Liver (tissue), 9 donors: ENCODE results near the gene PSMB9. TPM values are rescaled to one million over a fixed set of nuclear protein-coding genes. Genes with fewer than 3 reads are reported as not detected.

Source experiments
- DNase-seq: peaks from one replicate; pipeline ENCODE4 v3.0.0-alpha.2; 2017; ENCODE audit warnings: low spot score
- H3K27ac ChIP-seq, 2 donors: one replicate each; pipeline ENCODE4 v1.7.0; 2013; ENCODE audit warnings: inconsistent platforms in 2 of 2, low read length in 2 of 2, control low read depth in 1 of 2, low read depth in 1 of 2, mild to moderate bottlenecking in 1 of 2
- H3K27me3 ChIP-seq, 4 donors: one replicate each; pipeline versions ENCODE4 v1.6.1 to v1.7.0; 2013; ENCODE audit warnings: low read length in 3 of 4, inconsistent platforms in 1 of 4, mild to moderate bottlenecking in 1 of 4, moderate library complexity in 1 of 4; ENCODE audit not compliant: control insufficient read depth in 4 of 4, insufficient read depth in 4 of 4
- H3K36me3 ChIP-seq, 4 donors: one replicate each; pipeline versions ENCODE4 v1.6.1 to v1.7.0; 2013; ENCODE audit warnings: low read length in 3 of 4, mild to moderate bottlenecking in 3 of 4, low read depth in 1 of 4, moderate library complexity in 1 of 4; ENCODE audit not compliant: control insufficient read depth in 4 of 4, insufficient read depth in 3 of 4
- H3K4me1 ChIP-seq, 4 donors: one replicate each; pipeline versions ENCODE4 v1.6.1 to v1.7.0; 2013; ENCODE audit warnings: low read length in 3 of 4, mild to moderate bottlenecking in 3 of 4, moderate library complexity in 1 of 4; ENCODE audit not compliant: control insufficient read depth in 4 of 4, insufficient read depth in 4 of 4
- H3K4me3 ChIP-seq, 3 donors: one replicate each; pipeline versions ENCODE4 v1.6.1 to v1.7.0; 2013; ENCODE audit warnings: low read length in 3 of 3, control low read depth in 1 of 3, low read depth in 1 of 3, mild to moderate bottlenecking in 1 of 3
- H3K9ac ChIP-seq, 2 donors: one replicate each; pipeline ENCODE4 v1.7.0; 2013; ENCODE audit warnings: low read length in 2 of 2, mild to moderate bottlenecking in 2 of 2, moderate library complexity in 2 of 2, control low read depth in 1 of 2, low read depth in 1 of 2
- H3K9me3 ChIP-seq, 4 donors: one replicate each; pipeline versions ENCODE4 v1.6.1 to v1.7.0; 2013; ENCODE audit warnings: low read length in 3 of 4; ENCODE audit not compliant: control insufficient read depth in 4 of 4
- ATF3 ChIP-seq: IDR thresholded peaks from 2 replicates; pipeline ENCODE4 v1.6.1; 2016; ENCODE audit warnings: antibody characterized with exemption
- EGR1 ChIP-seq, 2 donors: IDR thresholded peaks; 2 replicates each; pipeline ENCODE4 v1.6.1; 2016 to 2018; ENCODE audit warnings: antibody characterized with exemption in 2 of 2, low read depth in 2 of 2
- FOXA1 ChIP-seq: IDR thresholded peaks from 2 replicates; pipeline ENCODE4 v1.6.1; 2016; ENCODE audit warnings: antibody characterized with exemption
- FOXA2 ChIP-seq: IDR thresholded peaks from 2 replicates; pipeline ENCODE4 v1.6.1; 2016; ENCODE audit warnings: antibody characterized with exemption
- GABPA ChIP-seq, 2 donors: IDR thresholded peaks in 1 of 2; conservative IDR thresholded peaks in 1 of 2; 2 replicates each; pipeline ENCODE4 v1.6.1; 2016; ENCODE audit warnings: antibody characterized with exemption in 2 of 2, mild to moderate bottlenecking in 1 of 2, moderate library complexity in 1 of 2
- HNF4A ChIP-seq, 2 donors: conservative IDR thresholded peaks; 2 replicates each; pipeline ENCODE4 v1.6.1; 2016; ENCODE audit warnings: antibody characterized with exemption in 2 of 2, mild to moderate bottlenecking in 2 of 2
- HNF4G ChIP-seq: IDR thresholded peaks from 2 replicates; pipeline ENCODE4 v1.6.1; 2016; ENCODE audit warnings: antibody characterized with exemption
- JUND ChIP-seq, 2 donors: IDR thresholded peaks; 2 replicates each; pipeline ENCODE4 v1.6.1; 2016; ENCODE audit warnings: antibody characterized with exemption in 2 of 2
- MAX ChIP-seq: IDR thresholded peaks from 2 replicates; pipeline ENCODE4 v1.6.1; 2016; ENCODE audit warnings: antibody characterized with exemption
- NR2F2 ChIP-seq: IDR thresholded peaks from 2 replicates; pipeline ENCODE4 v1.6.1; 2016; ENCODE audit warnings: antibody characterized with exemption
- RAD21 ChIP-seq, 2 donors: IDR thresholded peaks; 2 replicates each; pipeline ENCODE4 v1.6.1; 2016; ENCODE audit warnings: antibody characterized with exemption in 2 of 2, mild to moderate bottlenecking in 2 of 2
- RXRA ChIP-seq, 2 donors: IDR thresholded peaks; 2 replicates each; pipeline ENCODE4 v1.6.1; 2017 to 2018; ENCODE audit warnings: antibody characterized with exemption in 2 of 2, mild to moderate bottlenecking in 1 of 2
- SP1 ChIP-seq: IDR thresholded peaks from 2 replicates; pipeline ENCODE4 v1.6.1; 2018; ENCODE audit warnings: antibody characterized with exemption, mild to moderate bottlenecking
- TAF1 ChIP-seq: conservative IDR thresholded peaks from 2 replicates; pipeline ENCODE4 v1.6.1; 2016; ENCODE audit warnings: antibody characterized with exemption, mild to moderate bottlenecking
- YY1 ChIP-seq: IDR thresholded peaks from 2 replicates; pipeline ENCODE4 v1.6.1; 2016; ENCODE audit warnings: antibody characterized with exemption, mild to moderate bottlenecking
- WGBS: extraction: QIAGEN DNeasy Blood & Tissue Kit; methylation state at CpG from one replicate; pipeline ENCODE4 v1.1.7; 2013; 5-methylcytosine and 5-hydroxymethylcytosine counted together
- polyA plus RNA-seq, 2 donors: library from polyadenylated mRNA; stranded (reverse) in 1 of 2; unstranded in 1 of 2; fragments of 200-250 nt in 1 of 2; fragments of >200 nt in 1 of 2; fragmentation: Nextera tagmentation in 1 of 2; extraction: Ambion mirVana in 1 of 2; gene quantifications; one replicate each; pipeline versions ENCODE4 v1.2.1 to v1.2.3, GENCODE V29; 2013 to 2015
- total RNA-seq, 2 donors: library from RNA; depleted of rRNA; stranded (reverse); fragments of >200 nt; gene quantifications; one replicate each; pipeline ENCODE4 v1.2.3, GENCODE V29; 2014
- TF ChIP-seq, protein P1 (sequence below): fragments of 150-350 bp; IDR thresholded peaks from 2 replicates; pipeline ENCODE4 v1.5.1; 2017; ENCODE audit warnings: improper control_type of control experiment, low read depth, low read length; ENCODE audit not compliant: missing input control
- TF ChIP-seq, protein P2 (sequence below): IDR thresholded peaks from 2 replicates; pipeline ENCODE4 v1.6.1; 2016; ENCODE audit warnings: antibody characterized with exemption
- TF ChIP-seq, protein P3 (sequence below): IDR thresholded peaks from 2 replicates; pipeline ENCODE4 v1.6.1; 2016; ENCODE audit warnings: antibody characterized with exemption, mild to moderate bottlenecking
- donor health status: healthy.
- donor health status: healthy.
- donor health status: healthy.
- donor health status: healthy.
- donor health status: healthy.

PSMB9 gene
- total and polyA plus RNA-seq, 4 donors, result 11.7 to 31.6 (median 20.2) TPM

- Histone ChIP-seq H3K36me3 (peaks cover 5 to 45% (median 31%) of the 10 kb centered on the region in 4 donors), H3K4me1 (peaks cover 6 to 44% (median 23%) of the 10 kb centered on the region in 4 donors), H3K27me3 (no peaks in the 10 kb centered on the region), H3K9me3 (no peaks in the 10 kb centered on the region), H3K27ac (peak overlapping the region; percentile 94 to 98), H3K4me3 (peak overlapping the region; percentile 6 to 75 (median 15)), H3K9ac (peak overlapping the region; percentile 41 to 77)
- DNase-seq, result no peak
- WGBS, result 78% methylated on average over 10 of the region's 10 CpGs
- no peak for TF ChIP-seq FOXA1
- TF ChIP-seq FOXA2, result no peak
- TF ChIP-seq, protein P1, sequence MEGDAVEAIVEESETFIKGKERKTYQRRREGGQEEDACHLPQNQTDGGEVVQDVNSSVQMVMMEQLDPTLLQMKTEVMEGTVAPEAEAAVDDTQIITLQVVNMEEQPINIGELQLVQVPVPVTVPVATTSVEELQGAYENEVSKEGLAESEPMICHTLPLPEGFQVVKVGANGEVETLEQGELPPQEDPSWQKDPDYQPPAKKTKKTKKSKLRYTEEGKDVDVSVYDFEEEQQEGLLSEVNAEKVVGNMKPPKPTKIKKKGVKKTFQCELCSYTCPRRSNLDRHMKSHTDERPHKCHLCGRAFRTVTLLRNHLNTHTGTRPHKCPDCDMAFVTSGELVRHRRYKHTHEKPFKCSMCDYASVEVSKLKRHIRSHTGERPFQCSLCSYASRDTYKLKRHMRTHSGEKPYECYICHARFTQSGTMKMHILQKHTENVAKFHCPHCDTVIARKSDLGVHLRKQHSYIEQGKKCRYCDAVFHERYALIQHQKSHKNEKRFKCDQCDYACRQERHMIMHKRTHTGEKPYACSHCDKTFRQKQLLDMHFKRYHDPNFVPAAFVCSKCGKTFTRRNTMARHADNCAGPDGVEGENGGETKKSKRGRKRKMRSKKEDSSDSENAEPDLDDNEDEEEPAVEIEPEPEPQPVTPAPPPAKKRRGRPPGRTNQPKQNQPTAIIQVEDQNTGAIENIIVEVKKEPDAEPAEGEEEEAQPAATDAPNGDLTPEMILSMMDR, result no peak
- no peak for TF ChIP-seq RAD21 (IDR thresholded peaks at IDR 0.05)
- TF ChIP-seq EGR1 (IDR thresholded peaks at IDR 0.05; ENCODE audit: low read depth in 2 of 2), result no peak
- TF ChIP-seq RXRA (IDR thresholded peaks at IDR 0.05), result no peak
- TF ChIP-seq, protein P2, sequence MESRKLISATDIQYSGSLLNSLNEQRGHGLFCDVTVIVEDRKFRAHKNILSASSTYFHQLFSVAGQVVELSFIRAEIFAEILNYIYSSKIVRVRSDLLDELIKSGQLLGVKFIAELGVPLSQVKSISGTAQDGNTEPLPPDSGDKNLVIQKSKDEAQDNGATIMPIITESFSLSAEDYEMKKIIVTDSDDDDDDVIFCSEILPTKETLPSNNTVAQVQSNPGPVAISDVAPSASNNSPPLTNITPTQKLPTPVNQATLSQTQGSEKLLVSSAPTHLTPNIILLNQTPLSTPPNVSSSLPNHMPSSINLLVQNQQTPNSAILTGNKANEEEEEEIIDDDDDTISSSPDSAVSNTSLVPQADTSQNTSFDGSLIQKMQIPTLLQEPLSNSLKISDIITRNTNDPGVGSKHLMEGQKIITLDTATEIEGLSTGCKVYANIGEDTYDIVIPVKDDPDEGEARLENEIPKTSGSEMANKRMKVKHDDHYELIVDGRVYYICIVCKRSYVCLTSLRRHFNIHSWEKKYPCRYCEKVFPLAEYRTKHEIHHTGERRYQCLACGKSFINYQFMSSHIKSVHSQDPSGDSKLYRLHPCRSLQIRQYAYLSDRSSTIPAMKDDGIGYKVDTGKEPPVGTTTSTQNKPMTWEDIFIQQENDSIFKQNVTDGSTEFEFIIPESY, result no peak
- no peak for TF ChIP-seq SP1
- no peak for TF ChIP-seq NR2F2
- TF ChIP-seq HNF4G, result no peak
- TF ChIP-seq TAF1, result no peak
- no peak for TF ChIP-seq GABPA (IDR thresholded peaks at IDR 0.05 in 1 of 2, conservative IDR thresholded peaks at IDR 0.05 in 1 of 2)
- no peak for TF ChIP-seq YY1
Observed at GRCh38 chr6:32845384-32845884, 8.6 kb upstream of the PSMB9 start.

- Histone ChIP-seq H3K27me3 (no peaks in the 10 kb centered on the region), H3K4me1 (peaks cover 3 to 35% (median 22%) of the 10 kb centered on the region in 4 donors), H3K4me3 (no peak overlapping the region), H3K36me3 (peaks cover 5 to 48% (median 35%) of the 10 kb centered on the region in 4 donors), H3K27ac (no peak overlapping the region), H3K9me3 (no peaks in the 10 kb centered on the region), H3K9ac (no peak overlapping the region)
- 60% methylated on average over 10 of the region's 10 CpGs for WGBS
- TF ChIP-seq FOXA2 (no peak), MAX (no peak), RAD21 (IDR thresholded peaks at IDR 0.05) (no peak), RXRA (IDR thresholded peaks at IDR 0.05) (no peak), HNF4A (conservative IDR thresholded peaks at IDR 0.05) (no peak), SP1 (no peak), NR2F2 (no peak), FOXA1 (no peak), TAF1 (no peak), HNF4G (no peak), GABPA (IDR thresholded peaks at IDR 0.05 in 1 of 2, conservative IDR thresholded peaks at IDR 0.05 in 1 of 2) (no peak), ATF3 (no peak), JUND (IDR thresholded peaks at IDR 0.05) (no peak), YY1 (no peak)
- TF ChIP-seq, protein P2, result no peak
- TF ChIP-seq, protein P1, result no peak
- TF ChIP-seq, protein P3, sequence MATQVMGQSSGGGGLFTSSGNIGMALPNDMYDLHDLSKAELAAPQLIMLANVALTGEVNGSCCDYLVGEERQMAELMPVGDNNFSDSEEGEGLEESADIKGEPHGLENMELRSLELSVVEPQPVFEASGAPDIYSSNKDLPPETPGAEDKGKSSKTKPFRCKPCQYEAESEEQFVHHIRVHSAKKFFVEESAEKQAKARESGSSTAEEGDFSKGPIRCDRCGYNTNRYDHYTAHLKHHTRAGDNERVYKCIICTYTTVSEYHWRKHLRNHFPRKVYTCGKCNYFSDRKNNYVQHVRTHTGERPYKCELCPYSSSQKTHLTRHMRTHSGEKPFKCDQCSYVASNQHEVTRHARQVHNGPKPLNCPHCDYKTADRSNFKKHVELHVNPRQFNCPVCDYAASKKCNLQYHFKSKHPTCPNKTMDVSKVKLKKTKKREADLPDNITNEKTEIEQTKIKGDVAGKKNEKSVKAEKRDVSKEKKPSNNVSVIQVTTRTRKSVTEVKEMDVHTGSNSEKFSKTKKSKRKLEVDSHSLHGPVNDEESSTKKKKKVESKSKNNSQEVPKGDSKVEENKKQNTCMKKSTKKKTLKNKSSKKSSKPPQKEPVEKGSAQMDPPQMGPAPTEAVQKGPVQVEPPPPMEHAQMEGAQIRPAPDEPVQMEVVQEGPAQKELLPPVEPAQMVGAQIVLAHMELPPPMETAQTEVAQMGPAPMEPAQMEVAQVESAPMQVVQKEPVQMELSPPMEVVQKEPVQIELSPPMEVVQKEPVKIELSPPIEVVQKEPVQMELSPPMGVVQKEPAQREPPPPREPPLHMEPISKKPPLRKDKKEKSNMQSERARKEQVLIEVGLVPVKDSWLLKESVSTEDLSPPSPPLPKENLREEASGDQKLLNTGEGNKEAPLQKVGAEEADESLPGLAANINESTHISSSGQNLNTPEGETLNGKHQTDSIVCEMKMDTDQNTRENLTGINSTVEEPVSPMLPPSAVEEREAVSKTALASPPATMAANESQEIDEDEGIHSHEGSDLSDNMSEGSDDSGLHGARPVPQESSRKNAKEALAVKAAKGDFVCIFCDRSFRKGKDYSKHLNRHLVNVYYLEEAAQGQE, result no peak
- DNase-seq, result no peak
Observed at GRCh38 chr6:32847004-32847403, 7.0 kb upstream of the PSMB9 start.
